ENCODE data around the gene INSM1. TPM values are rescaled to one million over a fixed set of nuclear protein-coding genes. Genes with fewer than 3 reads are reported as not detected.

The INSM1 gene
- total RNA-seq, 1 donor from 2014 or later, result not detected

- no peaks in the 10 kb centered on the region for H3K9me3 Mint-ChIP-seq
- no peaks in the 10 kb centered on the region for H3K27me3 Mint-ChIP-seq (ENCODE audit: low read depth)
- H3K27ac Mint-ChIP-seq, result no peak overlapping the region
- TF ChIP-seq CTCF (IDR thresholded peaks at IDR 0.05; ENCODE audit: unreplicated experiment), result no peak
- H3K36me3 Mint-ChIP-seq, result no peaks in the 10 kb centered on the region
- no peak for DNase-seq (ENCODE audit: low spot score in 2 of 2, unreplicated experiment in 2 of 2)
- H3K4me1 Mint-ChIP-seq, result peaks cover 4% of the 10 kb centered on the region
- H3K4me3 Mint-ChIP-seq, result no peak overlapping the region
Measured at GRCh38 chr20:20405623-20406022, 37.7 kb downstream of the INSM1 start.

- Mint-ChIP-seq H3K36me3 (no peaks in the 10 kb centered on the region), H3K4me1 (peaks cover 7% of the 10 kb centered on the region), H3K9me3 (no peaks in the 10 kb centered on the region), H3K27me3 (ENCODE audit: low read depth) (no peaks in the 10 kb centered on the region), H3K4me3 (no peak overlapping the region), H3K27ac (no peak overlapping the region)
- DNase-seq (ENCODE audit: low spot score in 2 of 2, unreplicated experiment in 2 of 2), result no peak
- TF ChIP-seq CTCF (IDR thresholded peaks at IDR 0.05; ENCODE audit: unreplicated experiment), result no peak
Measured at GRCh38 chr20:20406306-20406705, 38.4 kb downstream of the INSM1 start.

- no peak overlapping the region for H3K27ac Mint-ChIP-seq
- TF ChIP-seq CTCF (IDR thresholded peaks at IDR 0.05; ENCODE audit: unreplicated experiment), result no peak
Measured at GRCh38 chr20:20407891-20408805, 40.2 kb downstream of the INSM1 start.

DNA sequence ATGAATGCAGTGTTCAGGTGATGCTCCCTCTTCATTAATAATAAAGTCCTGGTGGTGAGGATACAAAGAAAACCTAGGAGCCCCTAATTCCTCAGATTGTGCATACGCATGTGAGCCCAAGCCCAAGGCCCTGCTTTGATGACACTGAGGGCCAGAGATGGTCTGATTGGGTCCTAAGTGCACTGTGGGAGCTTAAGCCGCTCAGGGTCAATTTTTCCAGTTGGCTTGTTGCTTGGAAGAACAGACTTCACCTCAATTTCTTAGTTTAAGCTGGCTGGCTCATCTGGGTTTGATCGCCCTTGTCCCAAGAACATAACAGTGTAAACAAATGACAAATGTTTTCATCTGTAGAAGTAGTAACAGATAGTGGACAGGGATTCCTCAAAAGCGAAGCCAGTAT lies 41.4 kb downstream of the INSM1 start:
- Mint-ChIP-seq H3K4me3 (no peak overlapping the region), H3K9me3 (no peaks in the 10 kb centered on the region), H3K36me3 (no peaks in the 10 kb centered on the region), H3K4me1 (peaks cover 7% of the 10 kb centered on the region), H3K27me3 (ENCODE audit: low read depth) (no peaks in the 10 kb centered on the region), H3K27ac (no peak overlapping the region)
- no peak for TF ChIP-seq CTCF (IDR thresholded peaks at IDR 0.05; ENCODE audit: unreplicated experiment)
- no peak for DNase-seq (ENCODE audit: low spot score in 2 of 2, unreplicated experiment in 2 of 2)

More at GRCh38 chr20:20407891-20408805, 40.2 kb downstream of the INSM1 start:
- H3K36me3 Mint-ChIP-seq, result no peaks in the 10 kb centered on the region
- peaks cover 7% of the 10 kb centered on the region for H3K4me1 Mint-ChIP-seq
- no peaks in the 10 kb centered on the region for H3K9me3 Mint-ChIP-seq
- H3K4me3 Mint-ChIP-seq, result no peak overlapping the region
- H3K27me3 Mint-ChIP-seq (ENCODE audit: low read depth), result no peaks in the 10 kb centered on the region
- DNase-seq (ENCODE audit: low spot score in 2 of 2, unreplicated experiment in 2 of 2), result no peak

GRCh38 chr20:20410678-20411077 lies 42.8 kb downstream of the INSM1 start:
- Mint-ChIP-seq H3K4me3 (no peak overlapping the region), H3K27me3 (ENCODE audit: low read depth) (no peaks in the 10 kb centered on the region), H3K36me3 (no peaks in the 10 kb centered on the region), H3K9me3 (no peaks in the 10 kb centered on the region), H3K27ac (no peak overlapping the region), H3K4me1 (peaks cover 7% of the 10 kb centered on the region)
- no peak for TF ChIP-seq CTCF (IDR thresholded peaks at IDR 0.05; ENCODE audit: unreplicated experiment)
- DNase-seq (ENCODE audit: low spot score in 2 of 2, unreplicated experiment in 2 of 2), result no peak

Data from mesothelial cell of epicardium (in vitro differentiated cells).